Fibroblast of skin of back (primary cell): ENCODE measurements around the gene BRSK1.
A peak's percentile ranks its signal among the peaks of the same experiment; 100 is the strongest.

Experiments
- DNase-seq: peaks from one replicate; pipeline ENCODE4 v3.0.0-alpha.2; 2013

Gene BRSK1

DNA sequence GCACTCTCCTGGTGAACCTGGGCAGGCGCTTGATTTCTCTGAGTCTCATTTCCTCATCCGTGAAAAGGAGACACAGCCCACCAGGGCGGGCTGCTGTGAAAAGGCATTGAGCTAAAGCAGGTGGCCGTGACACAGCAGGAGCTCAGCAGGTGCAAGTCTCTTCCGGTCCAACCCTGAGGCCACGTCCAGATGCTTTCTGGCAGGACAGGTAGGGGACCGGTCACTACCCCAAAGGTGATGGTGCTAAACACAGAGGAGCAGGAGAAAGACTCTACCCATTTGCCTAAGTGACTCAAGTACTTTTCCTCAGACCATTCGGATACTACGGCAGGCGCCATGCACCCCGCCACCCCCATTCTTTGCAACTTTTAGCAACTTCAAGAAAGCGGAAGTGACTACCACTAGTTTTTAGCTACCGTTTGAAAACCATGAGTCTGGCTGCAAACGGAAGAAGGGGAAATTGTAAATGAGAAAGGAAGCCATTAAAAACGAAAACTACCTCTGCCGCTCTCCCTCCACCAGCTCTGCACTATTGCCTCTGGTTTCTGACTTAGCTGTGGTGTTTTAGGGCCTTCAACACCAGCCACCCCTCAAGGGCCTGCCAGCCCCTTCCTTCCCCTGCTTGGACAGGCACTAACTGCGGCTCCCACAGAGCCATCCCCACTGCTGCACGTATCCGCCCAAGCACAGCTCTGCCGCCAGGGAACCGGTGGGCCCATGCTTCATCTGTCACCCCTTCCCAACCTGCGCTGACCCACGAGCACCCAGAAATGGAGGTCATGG is 29.8 kb upstream of the BRSK1 start:
- DNase-seq, result no peak

DNA sequence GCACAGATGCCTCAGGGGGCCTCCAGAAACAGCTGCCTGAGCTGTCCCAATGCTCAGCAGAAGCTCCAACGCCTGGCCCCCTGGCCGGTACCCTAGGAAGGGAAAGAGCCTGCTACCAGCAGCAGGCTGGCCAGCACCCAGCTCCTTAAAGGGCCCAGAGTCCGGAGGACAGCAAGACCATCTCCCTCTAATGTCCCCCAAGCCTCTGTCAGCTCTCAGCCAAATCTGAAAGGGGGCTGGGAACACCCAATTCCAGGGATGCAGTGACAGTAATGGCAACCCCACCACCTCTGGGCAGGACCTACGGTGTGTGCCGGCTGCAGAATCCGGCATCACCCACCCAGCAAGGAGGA is 29.2 kb upstream of the BRSK1 start:
- no peak for DNase-seq

- peak; percentile 37 for DNase-seq
Observed at GRCh38 chr19:55255618-55256423, 28.0 kb upstream of the BRSK1 start.

DNA sequence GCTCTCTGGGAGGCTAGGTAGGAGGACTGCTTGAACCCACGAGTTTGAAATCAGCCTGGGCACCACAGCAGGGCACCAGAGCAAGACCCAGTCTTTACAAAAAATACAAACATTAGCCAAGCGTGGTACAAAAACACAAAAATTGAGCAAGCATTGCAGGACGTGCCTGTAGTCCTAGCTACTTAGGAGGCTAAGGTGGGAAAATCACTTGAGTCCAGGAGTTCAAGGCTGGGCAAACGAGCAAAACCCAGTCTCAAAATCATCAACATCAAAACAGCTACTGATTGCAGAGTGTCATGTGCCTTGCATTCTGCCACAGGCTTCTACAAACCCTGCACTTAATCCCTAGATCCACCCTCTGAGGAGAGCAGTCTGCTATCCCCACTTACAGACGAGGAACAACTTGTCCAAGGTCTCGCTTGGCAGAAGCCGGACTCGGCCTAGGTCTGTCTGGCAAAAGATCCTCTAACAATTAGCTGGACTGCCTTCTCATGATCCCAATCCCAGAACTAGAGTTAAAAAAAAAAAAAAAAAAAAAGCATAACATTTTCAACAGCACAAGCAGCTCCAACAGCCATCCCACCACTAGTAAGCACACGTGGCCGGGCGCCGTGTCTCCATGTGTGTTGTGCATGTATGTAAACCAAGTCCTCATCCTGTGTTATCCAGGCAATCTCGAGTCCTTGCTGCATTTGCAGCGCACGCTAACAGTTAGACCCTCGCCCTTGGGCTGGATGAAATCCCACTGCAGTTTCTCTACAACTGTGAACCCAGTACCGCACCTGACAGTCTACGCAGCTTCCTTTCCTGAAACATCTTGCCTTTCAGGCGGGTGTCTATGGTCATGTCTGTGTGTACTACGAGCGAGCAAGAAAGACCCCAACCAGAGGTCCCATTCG is 27.0 kb upstream of the BRSK1 start:
- no peak for DNase-seq

GRCh38 chr19:55257461-55258420 is 26.1 kb upstream of the BRSK1 start:
- peak; percentile 13 for DNase-seq

- no peak for DNase-seq
Observed at GRCh38 chr19:55258476-55258827, 25.3 kb upstream of the BRSK1 start.

DNA sequence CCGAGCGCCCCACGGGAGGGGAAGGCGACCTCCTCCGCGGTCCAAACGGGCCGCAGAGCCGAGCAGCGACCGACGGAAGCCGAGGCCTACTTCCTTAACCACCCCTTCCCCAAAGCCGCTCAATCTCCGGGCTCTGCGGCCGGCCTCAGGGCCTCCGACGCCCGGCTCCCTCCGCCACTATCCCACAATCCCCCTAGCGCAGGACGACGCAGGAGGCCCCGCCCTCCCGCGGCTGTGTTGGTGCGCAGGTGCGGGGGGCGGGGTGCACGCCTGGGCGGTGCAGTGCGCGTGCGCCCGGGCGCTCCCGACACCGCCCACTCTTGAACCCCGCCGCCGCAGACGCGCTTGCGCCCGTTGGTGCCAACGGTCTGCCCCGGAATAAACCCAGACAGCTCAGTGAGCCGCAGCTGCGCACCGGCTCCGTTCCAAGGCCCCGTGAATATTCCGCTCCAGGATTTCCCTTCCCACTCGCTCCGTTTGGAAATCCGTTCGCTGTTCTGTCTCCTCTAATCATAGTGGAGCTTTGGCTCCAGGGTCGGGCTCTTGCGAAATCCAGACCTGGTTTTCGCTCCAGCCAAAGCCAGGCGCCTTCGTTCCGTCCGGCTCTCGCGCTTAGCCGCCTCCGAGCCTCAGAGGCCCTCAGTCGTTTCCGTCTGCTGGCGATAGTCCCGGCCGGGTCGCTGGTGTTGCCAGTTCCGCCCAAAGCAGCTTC is 24.8 kb upstream of the BRSK1 start, which contains the start of gene PPP6R1:
PPP6R1 (minus strand) TSS at position 190 of the 712 bp plus-strand sequence. CDS start 11,914 bp downstream, outside the sequence.
- peak; percentile 99 for DNase-seq

- DNase-seq, result no peak
Observed at GRCh38 chr19:55259540-55260210, 24.1 kb upstream of the BRSK1 start.

DNA sequence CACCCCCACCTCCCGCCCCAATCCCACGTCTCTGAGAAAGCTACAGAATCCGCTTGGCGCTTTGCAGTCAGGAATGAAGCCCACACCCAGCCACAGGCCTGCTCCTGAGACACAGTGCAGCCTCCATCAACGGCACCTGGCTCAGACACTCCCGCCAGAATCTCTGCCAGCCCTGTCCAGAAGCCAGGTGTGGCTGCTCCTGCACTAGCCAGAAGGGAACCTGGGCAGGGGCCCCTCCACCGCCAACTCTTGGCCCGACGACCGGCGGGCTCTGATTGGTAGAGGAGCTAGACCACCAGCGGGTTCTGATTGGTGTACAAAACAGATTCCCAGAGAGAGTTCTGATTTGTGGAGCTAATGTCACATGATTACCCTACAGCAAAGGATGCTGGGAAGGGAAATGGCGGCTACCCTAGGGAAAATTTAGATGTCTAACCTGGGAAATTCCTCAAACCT is 22.1 kb upstream of the BRSK1 start:
- no peak for DNase-seq

- DNase-seq, result no peak
Observed at GRCh38 chr19:55262359-55262758, 21.4 kb upstream of the BRSK1 start.

DNA sequence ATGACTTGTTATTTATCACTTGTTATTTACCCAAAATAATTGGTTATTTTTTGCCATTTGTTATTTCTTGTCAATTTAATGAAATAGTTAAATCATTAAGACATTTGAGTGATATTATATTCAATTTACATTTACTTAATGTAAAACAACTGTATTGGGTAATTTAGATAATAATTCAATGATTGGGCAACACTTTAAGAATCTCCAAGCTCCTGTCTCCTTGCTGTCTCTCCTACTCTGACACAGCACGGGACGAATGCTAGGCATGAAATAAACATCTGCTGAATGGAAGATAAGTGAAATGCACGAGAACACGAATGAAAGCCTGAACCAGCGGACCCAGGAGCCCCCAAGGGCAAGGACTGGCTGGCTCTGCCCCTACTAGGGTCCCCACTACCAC is 19.3 kb upstream of the BRSK1 start:
- DNase-seq, result no peak

DNA sequence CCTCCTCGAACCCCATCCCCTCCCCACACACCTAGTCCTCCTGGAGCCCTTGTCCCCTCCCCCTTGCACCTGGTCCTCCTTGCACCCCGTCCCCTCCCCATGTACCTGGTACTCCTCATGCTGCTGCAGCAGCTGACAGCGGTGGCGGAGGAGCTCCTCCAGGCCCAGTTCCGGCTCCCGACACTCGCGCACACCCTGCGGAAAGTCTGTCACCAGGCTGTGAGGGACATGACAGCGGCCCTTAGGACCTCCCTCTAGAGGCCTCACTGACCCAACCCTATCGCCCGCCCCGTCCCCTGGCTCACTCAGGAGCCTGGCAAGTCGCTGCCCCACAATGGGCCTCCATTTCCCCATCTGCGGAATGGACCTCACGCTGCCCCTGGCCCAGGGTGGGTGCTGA is 18.6 kb upstream of the BRSK1 start:
- DNase-seq, result no peak

GRCh38 chr19:55265723-55266386 is 17.9 kb upstream of the BRSK1 start:
- no peak for DNase-seq

- no peak for DNase-seq
Observed at GRCh38 chr19:55266404-55266803, 17.4 kb upstream of the BRSK1 start.

- no peak for DNase-seq
Observed at GRCh38 chr19:55266840-55267239, 17.0 kb upstream of the BRSK1 start.

DNA sequence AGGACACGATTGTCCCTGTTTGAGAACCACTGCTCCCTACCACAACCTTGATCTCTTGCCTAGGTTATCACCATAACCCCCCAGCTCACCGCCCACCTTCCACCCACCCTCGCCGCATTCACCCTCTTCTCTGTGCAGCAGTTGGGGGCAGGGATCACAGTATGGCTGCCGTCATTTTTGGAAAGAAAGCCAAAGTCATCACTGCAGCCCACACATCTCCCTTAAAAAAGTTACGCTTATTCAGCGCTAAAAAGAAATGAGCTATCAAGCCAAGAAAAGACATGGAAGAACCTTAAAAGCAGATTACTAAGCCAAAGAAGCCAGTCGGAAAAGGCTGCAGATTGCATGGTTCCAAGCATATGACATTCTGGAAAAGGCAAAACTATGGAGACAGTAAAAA is 14.5 kb upstream of the BRSK1 start:
- DNase-seq, result no peak

DNA sequence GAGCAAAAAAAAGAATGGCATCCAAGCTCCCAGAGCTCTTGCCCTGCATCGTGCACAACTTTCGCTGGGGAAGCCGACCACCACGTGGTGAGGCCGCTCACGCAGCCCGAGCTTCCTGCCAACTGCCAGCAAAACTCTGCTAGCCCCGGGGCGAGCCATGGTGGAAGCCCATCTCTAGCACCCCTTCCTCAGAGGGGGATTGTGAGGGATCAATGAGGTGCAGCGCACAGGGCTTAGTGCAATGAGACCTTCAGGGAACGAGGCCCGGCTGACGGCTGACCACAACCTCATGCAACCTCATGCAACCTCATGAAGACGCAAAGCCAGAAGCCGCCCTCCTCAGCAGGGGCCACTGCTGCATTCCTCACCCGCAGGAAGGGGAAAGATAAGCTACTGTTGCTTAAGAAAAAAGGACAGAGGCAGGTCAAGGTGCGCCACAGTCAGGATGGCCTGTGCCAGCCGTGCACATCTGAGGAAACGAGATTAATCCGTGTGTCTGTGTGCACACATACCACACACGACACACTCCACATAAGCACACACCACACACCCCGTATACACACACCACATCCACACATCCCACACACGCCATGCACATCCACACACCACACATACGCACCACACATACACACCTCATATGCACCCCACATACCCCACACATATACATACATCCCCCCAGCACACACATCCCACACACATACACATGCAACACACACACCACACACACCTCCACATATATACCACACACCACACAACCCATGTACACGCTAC is 13.4 kb upstream of the BRSK1 start:
- DNase-seq, result no peak

DNA sequence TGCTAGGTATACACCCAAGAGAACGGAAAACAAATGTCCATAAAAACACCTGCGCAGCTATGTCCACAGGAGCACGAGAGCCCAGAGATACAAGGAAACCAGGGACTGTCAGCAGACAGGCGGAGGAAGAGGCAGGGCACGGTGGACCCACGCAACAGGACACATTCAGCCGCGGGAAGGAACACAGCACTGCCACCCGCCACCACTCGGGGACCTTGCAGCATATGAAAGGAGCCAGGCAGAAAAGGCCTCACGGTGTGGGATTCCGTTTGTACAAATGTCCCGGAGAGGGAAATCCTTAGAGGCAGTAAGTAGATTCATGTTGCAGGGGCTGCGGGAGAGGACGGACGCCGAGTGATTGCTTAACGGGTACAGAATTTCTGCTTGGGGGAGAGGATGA is 11.7 kb upstream of the BRSK1 start:
- DNase-seq, result no peak
